Neuronal stem cell (in vitro differentiated cells): ENCODE data around the gene RHOG. TPM values are rescaled to one million over a fixed set of nuclear protein-coding genes. Genes with fewer than 3 reads are reported as not detected.
A peak's percentile ranks its signal among the peaks of the same experiment; 100 is the strongest.

ENCODE experiments used
- DNase-seq: peaks from one replicate; pipeline ENCODE4 v3.0.0-alpha.2; 2013; ENCODE audit warnings: low spot score
- H2AFZ ChIP-seq: one replicate; pipeline ENCODE4 v1.6.1; 2013; ENCODE audit warnings: mild to moderate bottlenecking, low read length, inconsistent platforms
- H2AK5ac ChIP-seq: 2 replicates; pipeline ENCODE4 v1.6.1; 2013; ENCODE audit warnings: low read depth, mild to moderate bottlenecking, inconsistent platforms, low read length, moderate library complexity, mixed read lengths
- H2BK120ac ChIP-seq: 2 replicates; pipeline ENCODE4 v1.6.1; 2013; ENCODE audit warnings: low read depth, mild to moderate bottlenecking, inconsistent platforms, low read length, moderate library complexity, mixed read lengths
- H2BK12ac ChIP-seq: one replicate; pipeline ENCODE4 v1.6.1; 2013; ENCODE audit warnings: low read length, inconsistent platforms
- H2BK15ac ChIP-seq: 2 replicates; pipeline ENCODE4 v1.6.1; 2013; ENCODE audit warnings: mild to moderate bottlenecking, low read length, inconsistent platforms, mixed read lengths
- H2BK5ac ChIP-seq: one replicate; pipeline ENCODE4 v1.6.1; 2013; ENCODE audit warnings: inconsistent platforms, mild to moderate bottlenecking, low read length, moderate library complexity
- H3K14ac ChIP-seq: one replicate; pipeline ENCODE4 v1.6.1; 2013; ENCODE audit warnings: low read length, inconsistent platforms
- H3K18ac ChIP-seq: 2 replicates; pipeline ENCODE4 v1.6.1; 2013; ENCODE audit warnings: low read length, inconsistent platforms
- H3K23ac ChIP-seq: 2 replicates; pipeline ENCODE4 v1.6.1; 2013; ENCODE audit warnings: low read depth, mild to moderate bottlenecking, mixed read lengths, low read length, inconsistent platforms; ENCODE audit not compliant: poor library complexity
- H3K27ac ChIP-seq: replicated peaks from 3 replicates; pipeline ENCODE4 v1.5.1; 2013; ENCODE audit warnings: low read length, inconsistent platforms
- H3K27me3 ChIP-seq, 3 experiments: 2 replicates each; pipeline ENCODE4 v1.6.1; 2013; ENCODE audit warnings: low read length in 3 of 3, mild to moderate bottlenecking in 2 of 3, inconsistent platforms in 1 of 3, low read depth in 1 of 3, mixed read lengths in 1 of 3, moderate library complexity in 1 of 3; ENCODE audit not compliant: control insufficient read depth in 3 of 3, insufficient read depth in 3 of 3
- H3K36me3 ChIP-seq, 2 donors: replicated peaks in 1 of 2; 2 replicates each; pipeline ENCODE4 v1.6.1; 2013; ENCODE audit warnings: low read length in 2 of 2; ENCODE audit not compliant: control insufficient read depth in 2 of 2, insufficient read depth in 2 of 2
- H3K4ac ChIP-seq: 2 replicates; pipeline ENCODE4 v1.6.1; 2013; ENCODE audit warnings: inconsistent platforms, mild to moderate bottlenecking, low read length, moderate library complexity
- H3K4me1 ChIP-seq, 2 donors: 1 replicate in 1 of 2; 2 replicates in 1 of 2; pipeline ENCODE4 v1.6.1; 2013; ENCODE audit warnings: low read length in 2 of 2, low read depth in 1 of 2; ENCODE audit not compliant: control insufficient read depth in 2 of 2, insufficient read depth in 1 of 2
- H3K4me2 ChIP-seq: one replicate; pipeline ENCODE4 v1.6.1; 2013; ENCODE audit warnings: mild to moderate bottlenecking, low read length, inconsistent platforms; ENCODE audit not compliant: insufficient read depth, poor library complexity, severe bottlenecking
- H3K4me3 ChIP-seq, 2 donors: 2 replicates each; pipeline ENCODE4 v1.5.1; 2013; ENCODE audit warnings: low read length in 2 of 2, mild to moderate bottlenecking in 2 of 2, inconsistent platforms in 1 of 2, moderate library complexity in 1 of 2
- H3K79me1 ChIP-seq: one replicate; pipeline ENCODE4 v1.6.1; 2013; ENCODE audit warnings: low read depth, mild to moderate bottlenecking, inconsistent platforms, low read length, moderate library complexity
- H3K9ac ChIP-seq: one replicate; pipeline ENCODE4 v1.6.1; 2013; ENCODE audit warnings: mild to moderate bottlenecking, low read depth, low read length, inconsistent platforms; ENCODE audit not compliant: poor library complexity
- H3K9me3 ChIP-seq, 2 donors: replicated peaks in 1 of 2; 2 replicates each; pipeline versions ENCODE3 to v1.6.1; 2013; ENCODE audit warnings: low read length in 2 of 2, mild to moderate bottlenecking in 2 of 2, inconsistent platforms in 1 of 2, low read depth in 1 of 2, mixed read lengths in 1 of 2, moderate library complexity in 1 of 2; ENCODE audit not compliant: control insufficient read depth in 2 of 2, insufficient read depth in 1 of 2
- H4K8ac ChIP-seq: one replicate; pipeline ENCODE4 v1.6.1; 2013; ENCODE audit warnings: low read depth, mild to moderate bottlenecking, inconsistent platforms, low read length, moderate library complexity
- H4K91ac ChIP-seq: one replicate; pipeline ENCODE4 v1.6.1; 2013; ENCODE audit warnings: low read length, low read depth, mild to moderate bottlenecking, inconsistent platforms; ENCODE audit not compliant: poor library complexity
- WGBS, 2 donors: extraction: QIAGEN DNeasy Blood & Tissue Kit; methylation state at CpG; one replicate each; pipeline ENCODE4 v1.1.7; 2013; ENCODE audit warnings: missing lambda C conversion rate in 2 of 2, mixed read lengths in 1 of 2; ENCODE audit not compliant: insufficient read length in 2 of 2, insufficient replicate concordance in 1 of 2; ENCODE audit errors: extremely low coverage in 2 of 2; 5-methylcytosine and 5-hydroxymethylcytosine counted together
- polyA plus RNA-seq, 2 experiments: library from polyadenylated mRNA; stranded (reverse); fragments of 200-250 nt; gene quantifications; one replicate each; pipeline ENCODE4 v1.2.3, GENCODE V29; 2013

The RHOG gene
- polyA plus RNA-seq (2013, experiment 1 of 2), result 28.1 TPM
- polyA plus RNA-seq (2013, experiment 2 of 2), result 26.3 TPM

DNA sequence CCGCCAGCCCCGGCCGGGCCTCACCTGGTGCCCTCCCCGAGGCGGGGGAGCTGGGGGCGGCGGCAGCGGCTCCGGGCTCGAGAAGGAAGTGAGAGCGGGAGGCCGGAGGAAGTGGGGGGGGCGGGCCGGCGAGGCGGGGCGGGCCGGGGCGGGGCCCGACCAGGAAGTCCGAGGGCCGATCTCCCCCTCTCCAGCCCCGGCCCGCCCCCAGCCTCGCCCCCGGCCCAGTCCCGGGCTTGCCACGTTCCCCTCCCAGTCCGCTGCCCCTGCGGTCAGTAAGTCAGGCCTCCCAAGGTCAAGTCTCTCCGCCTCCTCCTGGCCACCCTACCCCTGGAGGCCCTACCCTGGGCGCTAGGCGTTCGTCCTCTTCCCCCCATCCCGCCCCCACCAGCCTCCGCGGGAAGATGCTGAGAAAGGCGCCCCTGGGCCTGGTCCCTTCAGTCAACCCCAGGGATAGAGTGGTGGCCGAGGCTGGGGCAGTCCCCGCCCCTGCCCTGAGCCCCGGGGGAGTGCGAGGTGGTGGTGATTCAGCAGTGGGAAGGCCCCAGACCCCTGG is at the start of gene RHOG:
Gene RHOG, minus strand, starts transcription at position 90 of the 556 bp plus-strand sequence. CDS start 12,821 bp downstream, outside the sequence.
- Histone ChIP-seq H2AK5ac (peak within 1 kb of the TSS; percentile 24), H3K27ac (no peak within 1 kb of the TSS)
- peak; percentile 58 for DNase-seq

DNA sequence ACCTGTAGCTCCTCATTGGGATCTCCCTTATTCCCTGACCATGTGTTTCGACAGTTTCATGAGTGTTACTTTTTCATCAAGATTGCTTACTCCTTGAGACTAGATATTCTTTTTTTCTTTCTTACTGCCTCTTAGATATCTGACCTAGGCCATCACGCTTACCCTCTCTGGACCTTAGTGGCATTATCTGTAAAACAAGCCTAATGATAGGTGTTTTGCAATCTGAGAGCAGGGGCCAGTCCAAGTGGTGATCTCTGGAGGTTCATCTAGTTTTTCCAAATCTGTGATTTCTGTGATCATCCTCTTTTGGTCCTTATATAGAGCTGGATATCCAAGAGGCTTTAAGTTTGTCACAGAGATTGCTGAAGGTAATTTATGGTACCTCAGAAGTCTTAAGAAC is 49.3 kb upstream of the RHOG start:
- Histone ChIP-seq H3K27me3 (no peaks in the 10 kb centered on the region), H3K23ac (no peak overlapping the region), H3K14ac (no peak overlapping the region), H3K27ac (no peak overlapping the region), H3K4me2 (no peak overlapping the region), H4K91ac (no peak overlapping the region), H4K8ac (no peak overlapping the region), H3K9me3 (no peaks in the 10 kb centered on the region), H2AK5ac (no peak overlapping the region), H3K18ac (no peak overlapping the region), H2BK15ac (no peak overlapping the region), H3K79me1 (no peaks in the 10 kb centered on the region), H2AFZ (no peak overlapping the region), H3K9ac (no peak overlapping the region), H3K36me3 (no peaks in the 10 kb centered on the region), H2BK12ac (no peak overlapping the region), H2BK5ac (no peak overlapping the region), H3K4ac (no peak overlapping the region), H2BK120ac (no peak overlapping the region), H3K4me3 (no peak overlapping the region), H3K4me1 (no peaks in the 10 kb centered on the region)
- WGBS, 2 donors, result no CpG with 5 or more reads among the region's 2 CpGs
- no peak for DNase-seq

More for the DNA sequence above, at the start of gene RHOG:
- H3K27me3 ChIP-seq, result peaks cover 0 to 12% (median 0%) of the 10 kb centered on the region in 3 experiments
- no CpG with 5 or more reads among the region's 42 CpGs for WGBS, 2 donors
- peak within 1 kb of the TSS; percentile 74 to 88 for H3K4me3 ChIP-seq
- peak within 1 kb of the TSS; percentile 94 for H3K18ac ChIP-seq
- peaks cover 6 to 21% of the 10 kb centered on the region in 2 donors for H3K4me1 ChIP-seq
- H3K4me2 ChIP-seq, result peak within 1 kb of the TSS; percentile 73
- H3K4ac ChIP-seq, result peak within 1 kb of the TSS; percentile 24
- H2AFZ ChIP-seq, result peak within 1 kb of the TSS; percentile 94
- H2BK15ac ChIP-seq, result peak within 1 kb of the TSS; percentile 23
- H3K23ac ChIP-seq, result peak within 1 kb of the TSS; percentile 38
- H3K9ac ChIP-seq, result peak within 1 kb of the TSS; percentile 80
- no peak within 1 kb of the TSS for H2BK12ac ChIP-seq
- H2BK120ac ChIP-seq, result no peak within 1 kb of the TSS
- peaks cover 0 to 2% of the 10 kb centered on the region in 2 donors for H3K9me3 ChIP-seq
- H3K79me1 ChIP-seq, result peaks cover 4% of the 10 kb centered on the region
- H3K36me3 ChIP-seq, result peaks cover 0 to 15% of the 10 kb centered on the region in 2 donors
- peak within 1 kb of the TSS; percentile 78 for H3K14ac ChIP-seq
- no peak within 1 kb of the TSS for H4K8ac ChIP-seq
- no peak within 1 kb of the TSS for H4K91ac ChIP-seq
- H2BK5ac ChIP-seq, result peak within 1 kb of the TSS; percentile 45

DNA sequence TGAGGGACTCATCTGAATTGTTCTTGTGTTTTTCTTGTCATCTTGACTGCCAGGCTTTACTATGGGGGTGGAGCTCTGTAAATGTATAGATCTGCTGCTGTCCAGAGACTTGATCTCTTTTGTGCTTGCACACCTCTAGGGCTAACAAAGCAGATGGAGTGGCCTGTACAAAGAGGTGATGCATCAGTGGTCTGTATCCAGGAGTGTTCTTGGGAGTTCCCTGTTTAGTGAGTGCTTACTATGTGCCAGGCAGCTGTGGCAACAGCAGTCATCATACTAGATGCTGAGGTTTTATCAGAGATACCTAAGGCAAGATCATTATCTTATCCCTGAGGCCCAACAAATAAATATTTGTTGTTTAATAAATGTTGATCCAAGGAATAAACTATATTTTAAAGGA is 48.1 kb upstream of the RHOG start:
- Histone ChIP-seq H3K79me1 (no peaks in the 10 kb centered on the region), H3K23ac (no peak overlapping the region), H3K4me3 (no peak overlapping the region), H3K4ac (no peak overlapping the region), H2BK12ac (no peak overlapping the region), H4K91ac (no peak overlapping the region), H4K8ac (no peak overlapping the region), H3K27ac (no peak overlapping the region), H2BK5ac (no peak overlapping the region), H2BK15ac (no peak overlapping the region), H3K27me3 (no peaks in the 10 kb centered on the region), H3K4me2 (no peak overlapping the region), H3K18ac (no peak overlapping the region), H3K14ac (no peak overlapping the region), H3K9ac (no peak overlapping the region), H2BK120ac (no peak overlapping the region), H2AK5ac (no peak overlapping the region), H3K4me1 (no peaks in the 10 kb centered on the region), H3K36me3 (no peaks in the 10 kb centered on the region), H2AFZ (no peak overlapping the region), H3K9me3 (no peaks in the 10 kb centered on the region)
- DNase-seq, result no peak

DNA sequence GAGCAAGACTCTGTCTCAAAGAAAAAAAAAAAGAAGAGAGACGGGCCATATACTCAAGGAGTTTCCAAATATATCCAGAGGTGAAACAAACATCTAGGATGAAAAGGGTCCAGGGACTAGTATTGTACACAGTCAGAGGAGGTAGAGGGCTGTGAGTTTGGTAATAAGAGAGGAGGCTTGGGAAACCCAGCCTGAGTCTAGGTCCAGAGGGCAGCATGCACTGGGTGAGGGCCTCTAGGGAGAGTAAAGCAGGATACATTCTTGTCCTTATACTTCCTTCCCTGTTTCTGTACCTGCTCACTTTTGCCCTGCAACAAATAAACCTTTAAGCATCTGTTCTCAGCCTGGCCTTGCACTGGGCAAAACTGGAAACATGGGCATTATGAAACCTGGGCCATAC is 46.2 kb upstream of the RHOG start:
- WGBS, 2 donors, result no CpG with 5 or more reads among the region's 1 CpG
- DNase-seq, result no peak

More for the DNA sequence above, 46.2 kb upstream of the RHOG start:
- Histone ChIP-seq H2BK120ac (no peak overlapping the region), H3K4me1 (no peaks in the 10 kb centered on the region), H3K36me3 (no peaks in the 10 kb centered on the region), H2AFZ (no peak overlapping the region), H3K9me3 (peaks cover 0 to 2% of the 10 kb centered on the region in 2 donors), H3K4me2 (no peak overlapping the region), H3K79me1 (no peaks in the 10 kb centered on the region), H3K14ac (no peak overlapping the region), H4K8ac (no peak overlapping the region), H2BK12ac (no peak overlapping the region), H4K91ac (no peak overlapping the region), H3K27ac (no peak overlapping the region), H2BK15ac (no peak overlapping the region), H3K4me3 (no peak overlapping the region), H2BK5ac (no peak overlapping the region), H3K4ac (no peak overlapping the region), H3K9ac (no peak overlapping the region), H3K23ac (no peak overlapping the region), H2AK5ac (no peak overlapping the region), H3K27me3 (no peaks in the 10 kb centered on the region), H3K18ac (no peak overlapping the region)
